Smooth muscle cell (in vitro differentiated cells): ENCODE results near the gene TDP1. TPM values are rescaled to one million over a fixed set of nuclear protein-coding genes. Genes with fewer than 3 reads are reported as not detected.

Experiments
- DNase-seq: peaks from one replicate; lab custom pipeline; 2025; ENCODE audit not compliant: unreplicated experiment; lab: John Stamatoyannopoulos, UW
- H2AFZ ChIP-seq: fragments of 200-600 bp; sonication (generic); 2 replicates; pipeline ENCODE4 v1.6.0; 2016; ENCODE audit warnings: antibody characterized with exemption, low read depth, mild to moderate bottlenecking
- H3F3A ChIP-seq: fragments of 200-600 bp; sonication (generic); 2 replicates; pipeline ENCODE4 v1.6.0; 2017; ENCODE audit warnings: antibody characterized with exemption, low read depth
- H3K27ac ChIP-seq: fragments of 200-600 bp; sonication (generic); 2 replicates; pipeline ENCODE4 v1.5.1; 2016; ENCODE audit warnings: low read depth, mild to moderate bottlenecking
- H3K27me3 ChIP-seq: fragments of 200-600 bp; sonication (generic); 2 replicates; pipeline ENCODE4 v1.6.1; 2016; ENCODE audit warnings: low read depth, mild to moderate bottlenecking
- H3K36me3 ChIP-seq: fragments of 200-600 bp; sonication (generic); 2 replicates; pipeline ENCODE4 v1.5.1; 2016; ENCODE audit warnings: low read depth
- H3K4me1 ChIP-seq: fragments of 200-600 bp; sonication (generic); 2 replicates; pipeline ENCODE4 v1.5.1; 2016; ENCODE audit warnings: low read depth
- H3K4me2 ChIP-seq: fragments of 200-600 bp; sonication (generic); 2 replicates; pipeline ENCODE4 v1.6.0; 2016; ENCODE audit warnings: mild to moderate bottlenecking
- H3K4me3 ChIP-seq: fragments of 200-600 bp; sonication (generic); 2 replicates; pipeline ENCODE4 v1.5.1; 2016; ENCODE audit warnings: mild to moderate bottlenecking
- H3K79me2 ChIP-seq: fragments of 200-600 bp; sonication (generic); 2 replicates; pipeline ENCODE4 v1.6.0; 2016; ENCODE audit warnings: low read depth, mild to moderate bottlenecking
- H3K9ac ChIP-seq: fragments of 200-600 bp; sonication (generic); 2 replicates; pipeline ENCODE4 v1.6.0; 2016; ENCODE audit warnings: low read depth
- H3K9me3 ChIP-seq: fragments of 200-600 bp; sonication (generic); replicated peaks from 2 replicates; pipeline ENCODE4 v1.5.1; 2016; ENCODE audit warnings: low read depth
- H4K20me1 ChIP-seq: fragments of 200-600 bp; sonication (generic); 2 replicates; pipeline ENCODE4 v1.6.0; 2016; ENCODE audit warnings: low read depth
- CTCF ChIP-seq: fragments of 200-600 bp; sonication (generic); IDR thresholded peaks from 2 replicates; pipeline ENCODE4 v1.5.1; 2017; ENCODE audit warnings: borderline replicate concordance, mild to moderate bottlenecking, antibody characterized with exemption; ENCODE audit not compliant: insufficient read depth, poor library complexity, severe bottlenecking
- WGBS: methylation state at CpG from one replicate; pipeline ENCODE4 v1.1.7; 2016; ENCODE audit warnings: low lambda C conversion rate; 5-methylcytosine and 5-hydroxymethylcytosine counted together
- polyA plus RNA-seq: library from polyadenylated mRNA; unstranded; fragments of >200 nt; fragmentation: Nextera tagmentation; extraction: Ambion mirVana; gene quantifications from 2 replicates; pipeline ENCODE4 v1.2.1, GENCODE V29; 2016
- total RNA-seq: library from RNA; depleted of rRNA; stranded (reverse); fragments of >200 nt; gene quantifications from 2 replicates; pipeline ENCODE4 v1.2.3, GENCODE V29; 2014

TDP1 gene
- total and polyA plus RNA-seq, 2 experiments from 2014 or later = 10.0 to 22.3 TPM

DNA sequence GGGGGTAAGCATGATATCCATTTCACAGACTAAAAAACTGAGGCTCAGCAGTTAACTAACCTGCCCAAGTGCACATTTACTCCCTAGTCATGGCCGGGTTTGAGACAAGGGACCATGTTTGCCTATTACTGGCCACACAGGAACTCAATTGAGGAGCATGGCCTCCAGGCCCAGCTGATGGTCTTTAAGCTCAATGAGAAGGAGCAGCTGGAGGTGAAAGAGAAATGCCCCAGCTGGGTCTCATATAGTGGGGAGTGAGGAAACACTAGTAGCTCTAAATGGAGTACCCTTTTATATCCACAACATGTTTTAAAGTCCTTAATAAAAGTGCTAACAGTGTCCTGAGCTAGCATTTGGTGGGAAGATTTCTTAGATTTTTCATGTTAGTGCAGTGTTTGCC lies 1.6 kb downstream of the TDP1 start:
- no peaks in the 10 kb centered on the region for H3K9me3 ChIP-seq
- no peaks in the 10 kb centered on the region for H3F3A ChIP-seq
- peak overlapping the region; percentile 92 for H3K27ac ChIP-seq
- H3K9ac ChIP-seq = no peak overlapping the region
- H3K4me2 ChIP-seq = peak overlapping the region; percentile 89
- H3K36me3 ChIP-seq = no peaks in the 10 kb centered on the region
- DNase-seq = no peak
- peaks cover 8% of the 10 kb centered on the region for H3K4me1 ChIP-seq
- no peak for TF ChIP-seq CTCF
- H4K20me1 ChIP-seq = no peaks in the 10 kb centered on the region
- no peak overlapping the region for H2AFZ ChIP-seq
- peak overlapping the region; percentile 61 for H3K4me3 ChIP-seq
- no peaks in the 10 kb centered on the region for H3K27me3 ChIP-seq
- peaks cover 8% of the 10 kb centered on the region for H3K79me2 ChIP-seq
- WGBS = 93% methylated on average over 1 of the region's 1 CpG

DNA sequence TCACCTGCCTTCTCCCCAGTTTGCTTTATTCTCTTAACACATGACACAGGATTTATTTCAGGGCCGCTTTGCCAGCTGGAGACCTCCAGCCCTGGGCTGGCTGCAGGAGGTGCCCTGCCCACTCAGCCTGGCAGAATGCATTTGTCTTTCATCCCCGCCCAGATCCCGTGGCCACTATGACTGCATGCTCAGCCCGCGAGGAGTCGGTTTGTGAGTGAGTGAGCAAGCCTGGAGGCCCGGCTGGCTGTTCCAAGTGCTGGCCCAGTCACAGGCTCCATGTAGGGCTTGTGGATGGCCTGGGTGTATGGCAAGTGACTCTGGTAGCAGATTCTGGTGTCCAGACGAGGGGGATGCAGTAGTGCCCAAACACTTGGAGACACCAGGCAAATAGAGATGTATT lies 2.1 kb downstream of the TDP1 start:
- no peak overlapping the region for H3K4me3 ChIP-seq
- 81% methylated on average over 8 of the region's 8 CpGs for WGBS
- no peak overlapping the region for H3K4me2 ChIP-seq
- DNase-seq = no peak
- peaks cover 8% of the 10 kb centered on the region for H3K4me1 ChIP-seq
- H3K27ac ChIP-seq = no peak overlapping the region
- H3K79me2 ChIP-seq = peaks cover 8% of the 10 kb centered on the region
- no peaks in the 10 kb centered on the region for H3K27me3 ChIP-seq
- no peaks in the 10 kb centered on the region for H4K20me1 ChIP-seq
- H3K9me3 ChIP-seq = no peaks in the 10 kb centered on the region
- H3K36me3 ChIP-seq = no peaks in the 10 kb centered on the region
- TF ChIP-seq CTCF = no peak
- no peak overlapping the region for H2AFZ ChIP-seq
- no peaks in the 10 kb centered on the region for H3F3A ChIP-seq
- H3K9ac ChIP-seq = no peak overlapping the region

DNA sequence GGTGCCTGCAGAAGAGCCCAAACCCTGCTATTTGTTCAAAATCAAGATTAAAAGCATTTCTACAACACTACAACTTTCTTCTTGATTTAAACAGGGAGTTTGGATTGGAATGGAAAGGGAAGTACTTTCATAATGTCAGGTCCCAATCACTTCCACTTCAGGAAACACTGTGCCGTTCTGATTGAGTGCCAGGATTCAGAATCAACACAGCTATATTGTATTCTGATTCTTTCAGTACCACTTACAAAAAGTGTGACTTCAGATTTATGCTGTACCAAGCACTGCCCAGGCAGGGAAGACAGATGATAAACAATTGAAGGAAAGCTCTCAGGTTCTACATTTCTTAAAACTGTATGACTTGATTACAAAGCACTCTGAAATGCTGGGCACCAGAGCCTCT lies 3.2 kb downstream of the TDP1 start:
- H3K79me2 ChIP-seq = peaks cover 8% of the 10 kb centered on the region
- WGBS = 96% methylated on average over 1 of the region's 1 CpG
- no peak for TF ChIP-seq CTCF
- no peaks in the 10 kb centered on the region for H4K20me1 ChIP-seq
- peaks cover 5% of the 10 kb centered on the region for H3K4me1 ChIP-seq
- H3K4me2 ChIP-seq = no peak overlapping the region
- no peaks in the 10 kb centered on the region for H3K36me3 ChIP-seq
- H3K27me3 ChIP-seq = no peaks in the 10 kb centered on the region
- H3K27ac ChIP-seq = no peak overlapping the region
- no peak overlapping the region for H3K9ac ChIP-seq
- no peak overlapping the region for H3K4me3 ChIP-seq
- H2AFZ ChIP-seq = no peak overlapping the region
- H3F3A ChIP-seq = no peaks in the 10 kb centered on the region
- DNase-seq = no peak
- H3K9me3 ChIP-seq = no peaks in the 10 kb centered on the region

DNA sequence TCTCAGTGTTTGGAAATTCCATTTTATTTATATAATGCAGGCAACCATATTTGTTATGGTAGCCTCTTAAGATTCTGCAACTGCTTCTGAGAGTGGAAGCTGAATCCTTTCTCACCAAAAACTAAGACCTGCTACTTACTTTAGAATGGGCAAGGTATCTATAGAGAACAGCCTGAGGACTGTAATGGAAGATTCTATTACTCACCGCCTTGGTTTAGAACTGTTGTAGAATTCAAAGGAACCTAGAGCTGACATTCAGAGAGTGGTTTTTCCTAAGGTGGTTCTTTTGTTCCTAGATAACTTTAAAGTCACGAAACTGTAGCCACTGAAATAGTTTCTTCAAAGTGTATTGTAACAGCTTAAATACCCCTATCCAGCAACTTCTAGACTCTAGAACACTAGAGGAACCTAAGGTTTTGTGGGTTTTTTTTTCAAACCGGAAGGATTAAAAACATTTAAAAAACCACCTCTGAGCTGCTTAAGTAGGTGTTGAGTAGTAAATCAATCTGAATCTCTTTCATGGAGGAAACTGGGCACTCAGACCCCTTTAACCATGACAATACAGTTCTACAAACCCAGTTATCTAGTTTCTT lies 4.2 kb downstream of the TDP1 start:
- no peak overlapping the region for H2AFZ ChIP-seq
- H3K4me1 ChIP-seq = peaks cover 4% of the 10 kb centered on the region
- H3F3A ChIP-seq = no peaks in the 10 kb centered on the region
- no peak overlapping the region for H3K4me3 ChIP-seq
- no peaks in the 10 kb centered on the region for H4K20me1 ChIP-seq
- no peak overlapping the region for H3K9ac ChIP-seq
- H3K27ac ChIP-seq = no peak overlapping the region
- no peak overlapping the region for H3K4me2 ChIP-seq
- no peak for DNase-seq
- no peaks in the 10 kb centered on the region for H3K9me3 ChIP-seq
- H3K36me3 ChIP-seq = no peaks in the 10 kb centered on the region
- no peak for TF ChIP-seq CTCF
- peaks cover 8% of the 10 kb centered on the region for H3K79me2 ChIP-seq
- 88% methylated on average over 3 of the region's 3 CpGs for WGBS
- no peaks in the 10 kb centered on the region for H3K27me3 ChIP-seq
